ENCODE data around the gene PGA4. TPM values are rescaled to one million over a fixed set of nuclear protein-coding genes. Genes with fewer than 3 reads are reported as not detected.
"Not testable (repeated sequence)": the region's sequence is repeated elsewhere in the genome, so short reads cannot be mapped to it uniquely, and the experiment has no call there.

The PGA4 gene
- total RNA-seq, 1 experiment from 2014 or later: not detected

DNA sequence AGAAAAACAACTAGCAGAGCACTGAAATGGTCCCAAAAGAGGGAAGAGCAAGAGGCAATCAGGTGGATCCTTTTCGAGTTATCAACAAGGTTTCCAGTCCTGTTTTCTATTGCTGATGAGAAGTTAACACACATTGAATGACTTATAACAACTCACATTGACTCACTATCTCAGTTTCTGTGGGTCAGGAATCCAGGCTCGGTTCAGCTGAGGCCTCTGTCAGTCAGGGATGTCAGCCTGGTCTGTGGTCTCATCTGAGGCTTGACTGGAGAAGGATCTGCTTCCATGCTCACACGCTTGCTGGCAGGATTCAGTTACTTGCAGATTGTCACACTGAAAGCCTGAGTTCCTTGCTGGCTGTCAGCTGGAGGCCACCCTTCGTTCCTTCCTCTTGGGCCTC lies 3.8 kb upstream of the PGA4 start:
- not testable (repeated sequence) for DNase-seq (ENCODE audit: low read depth in 1 of 2, low spot score in 2 of 2); H3K27me3 ChIP-seq (replicated peaks); H3K36me3 ChIP-seq; H3K4me1 ChIP-seq (replicated peaks); H3K27ac ChIP-seq; H3K9me3 ChIP-seq (replicated peaks); H3K4me3 ChIP-seq

GRCh38 chr11:61219016-61219415 lies 3.1 kb upstream of the PGA4 start:
- peak in 1 of 2 experiments; percentile 13 for DNase-seq (ENCODE audit: low read depth in 1 of 2, low spot score in 2 of 2)
- not testable (repeated sequence) for H3K9me3 ChIP-seq (replicated peaks); H3K27ac ChIP-seq; H3K4me1 ChIP-seq (replicated peaks); H3K36me3 ChIP-seq; H3K4me3 ChIP-seq; H3K27me3 ChIP-seq (replicated peaks)

GRCh38 chr11:61222692-61223091 lies 545 bp downstream of the PGA4 start:
- H3K9me3 ChIP-seq (replicated peaks); H3K4me3 ChIP-seq; H3K27ac ChIP-seq; H3K36me3 ChIP-seq; H3K27me3 ChIP-seq (replicated peaks); DNase-seq (ENCODE audit: low read depth in 1 of 2, low spot score in 2 of 2); H3K4me1 ChIP-seq (replicated peaks): not testable (repeated sequence)

GRCh38 chr11:61226457-61227137 lies 4.5 kb downstream of the PGA4 start:
- H3K27ac ChIP-seq; H3K27me3 ChIP-seq (replicated peaks); H3K9me3 ChIP-seq (replicated peaks); H3K4me3 ChIP-seq; H3K4me1 ChIP-seq (replicated peaks); H3K36me3 ChIP-seq; DNase-seq (ENCODE audit: low read depth in 1 of 2, low spot score in 2 of 2): not testable (repeated sequence)

- H3K27ac ChIP-seq; DNase-seq (ENCODE audit: low read depth in 1 of 2, low spot score in 2 of 2): not testable (repeated sequence)
These were observed 7.3 kb downstream of the PGA4 start for GRCh38 chr11:61229458-61229857.

GRCh38 chr11:61231033-61231432 lies 8.9 kb downstream of the PGA4 start:
- not testable (repeated sequence) for H3K9me3 ChIP-seq (replicated peaks); DNase-seq (ENCODE audit: low read depth in 1 of 2, low spot score in 2 of 2); H3K27me3 ChIP-seq (replicated peaks); H3K4me1 ChIP-seq (replicated peaks); H3K36me3 ChIP-seq; H3K4me3 ChIP-seq; H3K27ac ChIP-seq

More at GRCh38 chr11:61229458-61229857, 7.3 kb downstream of the PGA4 start:
- H3K4me3 ChIP-seq; H3K9me3 ChIP-seq (replicated peaks); H3K36me3 ChIP-seq; H3K27me3 ChIP-seq (replicated peaks); H3K4me1 ChIP-seq (replicated peaks): not testable (repeated sequence)

DNA sequence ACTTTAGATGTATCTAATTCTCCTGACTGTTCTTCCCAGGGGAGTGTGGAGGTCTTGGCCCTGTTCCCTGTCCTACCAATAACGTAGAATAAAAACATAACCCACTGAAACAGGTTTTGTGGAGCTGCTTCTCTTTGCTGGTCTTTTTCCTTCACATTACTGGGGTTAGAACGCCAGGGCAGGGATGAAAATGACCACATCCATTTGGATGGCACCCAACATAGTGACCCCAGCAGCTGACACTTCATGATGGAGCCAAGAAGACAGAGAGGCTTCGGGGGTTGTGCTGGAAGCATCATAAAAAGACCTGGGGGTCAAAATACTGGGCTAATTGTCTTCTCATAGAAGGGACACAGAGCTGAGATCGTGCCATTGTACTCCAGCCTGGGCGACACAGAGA lies 9.4 kb downstream of the PGA4 start:
- not testable (repeated sequence) for H3K4me1 ChIP-seq (replicated peaks); DNase-seq (ENCODE audit: low read depth in 1 of 2, low spot score in 2 of 2); H3K36me3 ChIP-seq; H3K27me3 ChIP-seq (replicated peaks); H3K27ac ChIP-seq; H3K9me3 ChIP-seq (replicated peaks); H3K4me3 ChIP-seq

- not testable (repeated sequence) for H3K4me1 ChIP-seq (replicated peaks); H3K4me3 ChIP-seq; H3K9me3 ChIP-seq (replicated peaks); H3K36me3 ChIP-seq; DNase-seq (ENCODE audit: low read depth in 1 of 2, low spot score in 2 of 2); H3K27me3 ChIP-seq (replicated peaks); H3K27ac ChIP-seq
These were observed 10.5 kb downstream of the PGA4 start for GRCh38 chr11:61232548-61233145.

DNA sequence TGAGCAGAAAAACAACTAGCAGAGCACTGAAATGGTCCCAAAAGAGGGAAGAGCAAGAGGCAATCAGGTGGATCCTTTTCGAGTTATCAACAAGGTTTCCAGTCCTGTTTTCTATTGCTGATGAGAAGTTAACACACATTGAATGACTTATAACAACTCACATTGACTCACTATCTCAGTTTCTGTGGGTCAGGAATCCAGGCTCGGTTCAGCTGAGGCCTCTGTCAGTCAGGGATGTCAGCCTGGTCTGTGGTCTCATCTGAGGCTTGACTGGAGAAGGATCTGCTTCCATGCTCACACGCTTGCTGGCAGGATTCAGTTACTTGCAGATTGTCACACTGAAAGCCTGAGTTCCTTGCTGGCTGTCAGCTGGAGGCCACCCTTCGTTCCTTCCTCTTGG lies 15.0 kb downstream of the PGA4 start:
- DNase-seq (ENCODE audit: low read depth in 1 of 2, low spot score in 2 of 2); H3K4me3 ChIP-seq; H3K27me3 ChIP-seq (replicated peaks); H3K27ac ChIP-seq; H3K36me3 ChIP-seq; H3K4me1 ChIP-seq (replicated peaks); H3K9me3 ChIP-seq (replicated peaks): not testable (repeated sequence)

GRCh38 chr11:61240288-61240687 lies 18.1 kb downstream of the PGA4 start:
- H3K27me3 ChIP-seq (replicated peaks); H3K4me3 ChIP-seq; H3K36me3 ChIP-seq; H3K9me3 ChIP-seq (replicated peaks); H3K4me1 ChIP-seq (replicated peaks); DNase-seq (ENCODE audit: low read depth in 1 of 2, low spot score in 2 of 2); H3K27ac ChIP-seq: not testable (repeated sequence)

DNA sequence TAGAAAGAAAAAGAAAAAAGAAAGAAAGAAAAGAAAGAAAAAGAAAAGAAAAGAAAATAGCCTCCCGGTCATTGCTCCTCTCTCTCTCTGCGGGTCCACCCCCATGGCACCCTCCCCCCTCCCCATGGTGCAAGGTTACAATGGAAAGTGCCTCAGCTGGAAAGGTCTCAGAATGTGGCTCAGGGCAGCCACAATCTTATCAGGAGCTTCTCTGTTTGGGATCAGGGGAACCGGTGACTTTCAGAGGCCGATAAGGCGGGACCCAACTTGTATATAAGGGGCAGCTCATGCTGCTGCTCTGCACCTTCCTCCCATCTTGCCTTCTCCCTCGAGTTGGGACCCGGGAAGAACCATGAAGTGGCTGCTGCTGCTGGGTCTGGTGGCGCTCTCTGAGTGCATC lies 18.7 kb downstream of the PGA4 start, which contains the start of gene PGA5:
TSS of gene PGA5 (plus strand) at position 301 of the 400 bp plus-strand sequence. CDS start at position 353, 52 bp downstream.
- H3K36me3 ChIP-seq; DNase-seq (ENCODE audit: low read depth in 1 of 2, low spot score in 2 of 2); H3K27ac ChIP-seq; H3K9me3 ChIP-seq (replicated peaks); H3K4me3 ChIP-seq; H3K27me3 ChIP-seq (replicated peaks); H3K4me1 ChIP-seq (replicated peaks): not testable (repeated sequence)

GRCh38 chr11:61241526-61241925 lies 19.4 kb downstream of the PGA4 start:
- H3K27me3 ChIP-seq (replicated peaks); H3K4me3 ChIP-seq; H3K27ac ChIP-seq; DNase-seq (ENCODE audit: low read depth in 1 of 2, low spot score in 2 of 2); H3K36me3 ChIP-seq; H3K4me1 ChIP-seq (replicated peaks); H3K9me3 ChIP-seq (replicated peaks): not testable (repeated sequence)

GRCh38 chr11:61245284-61245964 lies 23.3 kb downstream of the PGA4 start:
- not testable (repeated sequence) for H3K27ac ChIP-seq; DNase-seq (ENCODE audit: low read depth in 1 of 2, low spot score in 2 of 2); H3K4me1 ChIP-seq (replicated peaks); H3K36me3 ChIP-seq; H3K27me3 ChIP-seq (replicated peaks); H3K4me3 ChIP-seq; H3K9me3 ChIP-seq (replicated peaks)

- H3K27me3 ChIP-seq (replicated peaks): peaks cover 15% of the 10 kb centered on the region; the same call in 1 of the 2 replicates
- not testable (repeated sequence) for H3K27ac ChIP-seq; H3K4me3 ChIP-seq; H3K9me3 ChIP-seq (replicated peaks); H3K36me3 ChIP-seq; DNase-seq (ENCODE audit: low read depth in 1 of 2, low spot score in 2 of 2); H3K4me1 ChIP-seq (replicated peaks)
These were observed 25.9 kb downstream of the PGA4 start for GRCh38 chr11:61248071-61248470.
